K562 (cell line): ENCODE results near the gene TMEM132D. TPM values are rescaled to one million over a fixed set of nuclear protein-coding genes. Genes with fewer than 3 reads are reported as not detected.

ENCODE experiments used
- ATAC-seq: fragments of 200-7000 bp; cut with Tn5 transposase; 3 replicates; pipeline ENCODE4 v1.9.1; 2020; ENCODE audit warnings: moderate library complexity
- BruUV-seq: library from RNA; stranded (reverse); fragments of 400-500 nt; replicated peaks from 2 replicates; lab custom pipeline; 2021; lab: Mats Ljungman, UMichigan
- CTCF ChIA-PET: fragments of 300-600 bp; formaldehyde crosslinking; extraction: SDS; loops from one replicate; lab custom pipeline; 2021; ENCODE audit warnings: low intra/inter-chr PET ratio; lab: Yijun Ruan, JAX
- POLR2A ChIA-PET: fragments of 300-600, 350-650 bp; sonication (Branson Sonifier 250); formaldehyde crosslinking; extraction: SDS; loops from one replicate; lab custom pipeline; 2021; ENCODE audit warnings: antibody characterized with exemption, inconsistent platforms; lab: Yijun Ruan, JAX
- DNase-seq, 4 experiments: peaks; one replicate each; pipeline versions ENCODE4 v3.0.0 to v3.0.0-alpha.2; 2011 to 2018; ENCODE audit warnings: low spot score in 3 of 4, mixed read lengths in 3 of 4; ENCODE audit errors: extremely low read depth in 1 of 4
- FAIRE-seq: peaks from 2 replicates; lab custom pipeline; 2011; peaks lifted over from hg19 to GRCh38; lab: Jason Lieb, UNC
- H2AFZ ChIP-seq: 2 replicates; pipeline ENCODE4 v1.6.0; 2011; ENCODE audit warnings: low read depth, low read length, control low read depth, inconsistent platforms
- H3K27ac ChIP-seq: fragments of 200-600 bp; 3 replicates; pipeline ENCODE4 v1.8.0; 2011; ENCODE audit warnings: low read depth, mild to moderate bottlenecking, control low read depth, inconsistent platforms, low read length, moderate library complexity, mixed read lengths; ENCODE audit errors: extremely low read depth
- H3K27me3 ChIP-seq, 2 experiments: fragments of 300-600 bp in 1 of 2; 2 replicates in 1 of 2; 3 replicates in 1 of 2; pipeline versions ENCODE4 v1.6.0 to v1.8.0; 2011; ENCODE audit warnings: inconsistent platforms in 2 of 2, low read length in 2 of 2, mild to moderate bottlenecking in 1 of 2, mixed read lengths in 1 of 2, moderate library complexity in 1 of 2; ENCODE audit not compliant: control insufficient read depth in 2 of 2, insufficient read depth in 2 of 2
- H3K36me3 ChIP-seq: fragments of 300-600 bp; 3 replicates; pipeline ENCODE4 v1.8.0; 2011; ENCODE audit warnings: mild to moderate bottlenecking, low read length, inconsistent platforms; ENCODE audit not compliant: control insufficient read depth, insufficient read depth
- H3K4me1 ChIP-seq, 2 experiments: fragments of 200-600 bp in 1 of 2; replicated peaks in 1 of 2; 2 replicates in 1 of 2; 3 replicates in 1 of 2; pipeline versions ENCODE4 v1.5.1 to v1.8.0; 2011; ENCODE audit warnings: inconsistent platforms in 2 of 2, low read length in 2 of 2, mild to moderate bottlenecking in 1 of 2, mixed read lengths in 1 of 2, moderate library complexity in 1 of 2; ENCODE audit not compliant: control insufficient read depth in 2 of 2, insufficient read depth in 2 of 2
- H3K4me2 ChIP-seq: 2 replicates; pipeline ENCODE4 v1.6.1; 2011; ENCODE audit warnings: low read length, control low read depth, inconsistent platforms, mixed read lengths; ENCODE audit not compliant: insufficient read depth
- H3K4me3 ChIP-seq: fragments of 200-600 bp; sonication (generic), shearing (Covaris generic); 2 replicates; pipeline ENCODE4 v1.5.1; 2016; ENCODE audit warnings: control low read depth, inconsistent platforms
- H3K79me2 ChIP-seq: fragments of 200-600 bp; 3 replicates; pipeline ENCODE4 v1.8.0; 2011; ENCODE audit warnings: low read length, inconsistent platforms; ENCODE audit not compliant: control insufficient read depth, insufficient read depth
- H3K9ac ChIP-seq, 2 experiments: 2 replicates each; pipeline versions ENCODE4 v1.6.0 to v1.6.1; 2011; ENCODE audit warnings: low read depth in 2 of 2, low read length in 2 of 2, control low read depth in 1 of 2, inconsistent platforms in 1 of 2, mild to moderate bottlenecking in 1 of 2, mixed read lengths in 1 of 2; ENCODE audit not compliant: insufficient read depth in 1 of 2
- H3K9me1 ChIP-seq: one replicate; pipeline ENCODE4 v1.6.0; 2011; ENCODE audit warnings: inconsistent platforms, mild to moderate bottlenecking, low read length, moderate library complexity; ENCODE audit not compliant: control insufficient read depth, insufficient read depth
- H3K9me3 ChIP-seq: replicated peaks from 2 replicates; pipeline ENCODE4 v1.5.1; 2011; ENCODE audit warnings: low read depth, low read length, inconsistent platforms; ENCODE audit not compliant: control insufficient read depth, insufficient read depth
- H4K20me1 ChIP-seq: replicated peaks from 2 replicates; pipeline ENCODE4 v1.6.1; 2011; ENCODE audit warnings: low read length, inconsistent platforms, mixed read lengths; ENCODE audit not compliant: control insufficient read depth, insufficient read depth
- ATF7 ChIP-seq: fragments of 450-650 bp; IDR thresholded peaks from 2 replicates; pipeline ENCODE4 v1.7.1; 2014; ENCODE audit warnings: mild to moderate bottlenecking, moderate library complexity
- COPS2 ChIP-seq: fragments of 450-650 bp; conservative IDR thresholded peaks from 2 replicates; pipeline ENCODE4 v1.6.1; 2016; ENCODE audit warnings: mild to moderate bottlenecking, moderate library complexity
- CREBBP ChIP-seq: IDR thresholded peaks from one replicate; pipeline ENCODE4 v1.6.1; 2012; ENCODE audit warnings: low read depth, mild to moderate bottlenecking, control low read depth, inconsistent platforms, low read length
- ETV1 ChIP-seq: fragments of 450-650 bp; conservative IDR thresholded peaks from 2 replicates; pipeline ENCODE4 v1.6.1; 2016; ENCODE audit warnings: missing genetic modification characterization, control low read depth, low read depth, missing compliant biosample characterization
- EWSR1 ChIP-seq: fragments of 450-650 bp; IDR thresholded peaks from 2 replicates; pipeline ENCODE4 v1.6.1; 2018; ENCODE audit warnings: borderline replicate concordance, mild to moderate bottlenecking, low read depth, moderate library complexity; ENCODE audit not compliant: partially characterized antibody
- GATAD2A ChIP-seq: fragments of 450-650 bp; IDR thresholded peaks from 2 replicates; pipeline ENCODE4 v1.6.1; 2017
- GTF3C2 ChIP-seq: IDR thresholded peaks from 3 replicates; pipeline ENCODE4 v1.6.1; 2011; ENCODE audit warnings: borderline replicate concordance, mild to moderate bottlenecking, moderate library complexity; ENCODE audit not compliant: insufficient read length; ENCODE audit errors: extremely low read depth
- NBN ChIP-seq: fragments of 450-650 bp; IDR thresholded peaks from 2 replicates; pipeline ENCODE4 v1.6.1; 2016; ENCODE audit warnings: low read depth, mild to moderate bottlenecking
- NR1H2 ChIP-seq: sonication (generic); formaldehyde crosslinking; IDR thresholded peaks from 2 replicates; pipeline ENCODE4 v1.4.0; 2020; ENCODE audit warnings: mild to moderate bottlenecking, missing genetic modification reagents
- PHB2 ChIP-seq: fragments of 450-650 bp; IDR thresholded peaks from 2 replicates; pipeline ENCODE4 v1.6.1; 2017; ENCODE audit warnings: low read depth
- POLR2AphosphoS2 ChIP-seq: IDR thresholded peaks from 2 replicates; pipeline ENCODE4 v1.6.1; 2012; ENCODE audit warnings: low read length, improper control_type of control experiment
- RB1 ChIP-seq: fragments of 450-650 bp; IDR thresholded peaks from 2 replicates; pipeline ENCODE4 v1.6.1; 2017; ENCODE audit warnings: low read depth, mild to moderate bottlenecking
- ZNF165 ChIP-seq: fragments of 250-450 bp; sonication (Bioruptor Pico); IDR thresholded peaks from 2 replicates; pipeline ENCODE4 v1.4.0; 2020; ENCODE audit warnings: borderline replicate concordance
- WGBS: fragments of 100-300 bp; shearing (Covaris generic); methylation state at CpG from one replicate; pipeline ENCODE4 v1.1.6; 2016; ENCODE audit warnings: low coverage, mixed read lengths; ENCODE audit not compliant: insufficient coverage; ENCODE audit errors: missing lambda C conversion rate; 5-methylcytosine and 5-hydroxymethylcytosine counted together
- in situ Hi-C: fragments of 300-500 bp; cut with MboI; formaldehyde crosslinking; loops from 4 replicates; pipeline ENCODE4 v1.15.0; 2018; ENCODE audit warnings: inconsistent platforms, mixed read lengths
- intact Hi-C: fragments of 100-400 bp; cut with micrococcal nuclease; formaldehyde crosslinking; loops from 2 replicates; pipeline ENCODE4 v1.14.2; 2022
- polyA plus RNA-seq, 8 experiments: library from polyadenylated mRNA; depleted of rRNA in 4 of 8; stranded (reverse) in 5 of 8; unstranded in 3 of 8; fragments of >200 nt; fragmentation: Nextera tagmentation in 2 of 8; fragmentation: Illumina TruSeq in 1 of 8; extraction: Ambion mirVana in 2 of 8; extraction: Trizol in 1 of 8; gene quantifications; 2 replicates each; pipeline versions ENCODE4 v1.2.1 to v1.2.3, GENCODE V29; 2011 to 2014; ENCODE audit warnings: inconsistent platforms in 1 of 8, missing spikeins in 1 of 8
- total RNA-seq, 7 experiments: library from RNA; depleted of rRNA in 6 of 7; stranded (reverse); fragments of >200 nt in 6 of 7; fragmentation: Illumina TruSeq in 2 of 7; extraction: Trizol in 2 of 7; gene quantifications; 2 replicates each; pipeline versions ENCODE4 v1.2.1 to v1.2.3, GENCODE V29; 2011 to 2021; ENCODE audit warnings: low replicate concordance in 1 of 7
- TF ChIP-seq, protein P1 (sequence below): fragments of 450-650 bp; formaldehyde crosslinking; IDR thresholded peaks from 2 replicates; pipeline ENCODE4 v1.4.0; 2022; ENCODE audit warnings: mild to moderate bottlenecking, moderate library complexity

The TMEM132D gene
- total and polyA plus RNA-seq, 9 of the 15 experiments (the other 6 are each of a cell fraction or from before 2014, with no cell fraction given): not detected

- TF ChIP-seq POLR2AphosphoS2: no peak
- TF ChIP-seq GTF3C2: no peak
- TF ChIP-seq, all 486 proteins: peak for 0
- in situ Hi-C loops: no loop called here
- H2AFZ ChIP-seq: no peak overlapping the region
- H3K79me2 ChIP-seq: no peaks in the 10 kb centered on the region
- no peak overlapping the region for H3K4me2 ChIP-seq
- intact Hi-C loops: no loop called here
- H3K27me3 ChIP-seq: peaks cover 0 to 5% of the 10 kb centered on the region in 2 experiments; a peak in 1 of 5 replicates
- no peaks in the 10 kb centered on the region for H3K36me3 ChIP-seq
- FAIRE-seq (no peak), ATAC-seq (no peak), DNase-seq (no peak)
- H3K4me3 ChIP-seq: no peak overlapping the region
- no peaks in the 10 kb centered on the region for H3K4me1 ChIP-seq
- no peak overlapping the region for H3K27ac ChIP-seq
- WGBS: 0% methylated on average over 5 of the region's 5 CpGs
- BruUV-seq: no TSS peak
- ChIA-PET CTCF (no interaction called here), POLR2A (no interaction called here)
- no peak overlapping the region for H3K9ac ChIP-seq
- H3K9me1 ChIP-seq: no peaks in the 10 kb centered on the region
- H4K20me1 ChIP-seq: no peaks in the 10 kb centered on the region
- no peaks in the 10 kb centered on the region for H3K9me3 ChIP-seq
Measured at GRCh38 chr12:129459886-129460285, 443.9 kb downstream of the TMEM132D start.

DNA sequence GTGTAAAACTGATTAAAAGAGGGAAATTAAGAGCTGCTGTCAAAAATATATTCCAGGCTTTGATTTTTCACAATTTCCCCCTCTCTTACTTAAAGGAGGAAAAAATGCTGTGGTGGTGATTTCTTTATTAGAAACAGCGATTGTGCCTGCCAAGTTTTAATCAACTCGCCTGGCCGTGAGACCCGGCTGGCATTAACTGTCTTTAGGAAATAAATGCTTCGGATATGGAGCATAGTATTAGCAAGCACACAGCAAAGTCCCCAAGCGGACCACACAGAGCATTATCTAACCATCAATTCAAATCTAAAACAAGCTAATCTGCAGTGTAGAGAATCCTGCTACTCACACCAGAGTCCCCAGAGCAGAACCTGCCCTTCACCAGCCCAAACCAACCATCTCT is 457.1 kb downstream of the TMEM132D start:
- Histone ChIP-seq H3K9ac (no peak overlapping the region), H3K9me1 (no peaks in the 10 kb centered on the region), H3K4me3 (no peak overlapping the region), H3K9me3 (no peaks in the 10 kb centered on the region), H3K27me3 (no peaks in the 10 kb centered on the region; a peak in 2 of 5 replicates), H3K4me1 (no peaks in the 10 kb centered on the region), H3K79me2 (no peaks in the 10 kb centered on the region), H2AFZ (no peak overlapping the region), H3K4me2 (no peak overlapping the region), H3K36me3 (no peaks in the 10 kb centered on the region), H3K27ac (no peak overlapping the region), H4K20me1 (no peaks in the 10 kb centered on the region)
- no peak for DNase-seq
- POLR2A ChIA-PET: no interaction called here
- no TSS peak for BruUV-seq
- in situ Hi-C loops: no loop called here
- no peak for ATAC-seq
- WGBS: 2% methylated on average over 6 of the region's 6 CpGs
- CTCF ChIA-PET: interaction anchor here (0.6 kb wide), 1 partner anchor 688 kb away, joined by 3 read pairs; no protein-coding TSS in a partner anchor
- intact Hi-C loops: no loop called here
- no peak for FAIRE-seq
- TF ChIP-seq CREBBP: no peak
- TF ChIP-seq COPS2: no peak
- TF ChIP-seq, protein P1, sequence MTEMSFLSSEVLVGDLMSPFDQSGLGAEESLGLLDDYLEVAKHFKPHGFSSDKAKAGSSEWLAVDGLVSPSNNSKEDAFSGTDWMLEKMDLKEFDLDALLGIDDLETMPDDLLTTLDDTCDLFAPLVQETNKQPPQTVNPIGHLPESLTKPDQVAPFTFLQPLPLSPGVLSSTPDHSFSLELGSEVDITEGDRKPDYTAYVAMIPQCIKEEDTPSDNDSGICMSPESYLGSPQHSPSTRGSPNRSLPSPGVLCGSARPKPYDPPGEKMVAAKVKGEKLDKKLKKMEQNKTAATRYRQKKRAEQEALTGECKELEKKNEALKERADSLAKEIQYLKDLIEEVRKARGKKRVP: no peak
- no peak for TF ChIP-seq EWSR1
- no peak for TF ChIP-seq ETV1 (tag)
- no peak for TF ChIP-seq ZNF165
- TF ChIP-seq PHB2: no peak
- TF ChIP-seq NR1H2: no peak
- no peak for TF ChIP-seq RB1
- TF ChIP-seq ATF7: no peak
- no peak for TF ChIP-seq GATAD2A
- no peak for TF ChIP-seq NBN
